OCI-LY7 (cell line): ENCODE measurements around the gene NHLH2. TPM values are rescaled to one million over a fixed set of nuclear protein-coding genes. Genes with fewer than 3 reads are reported as not detected.

ENCODE experiments used
- BruUV-seq: library from RNA; stranded (reverse); fragments of 400-500 nt; replicated peaks from 2 replicates; lab custom pipeline; 2021; lab: Mats Ljungman, UMichigan
- CTCF ChIA-PET: fragments of 300-600 bp; sonication (Branson Sonifier 250); formaldehyde crosslinking; loops from one replicate; lab custom pipeline; 2022; ENCODE audit warnings: antibody characterized with exemption; ENCODE audit not compliant: unreplicated experiment; lab: Charles Lee
- POLR2A ChIA-PET: fragments of 300-600 bp; sonication (Branson Sonifier 250); formaldehyde crosslinking; loops from one replicate; lab custom pipeline; 2022; ENCODE audit warnings: antibody characterized with exemption; lab: Charles Lee
- DNase-seq: peaks from one replicate; pipeline ENCODE4 v3.0.0-alpha.2; 2015; ENCODE audit warnings: low spot score
- H2AFZ ChIP-seq: fragments of 200-600 bp; sonication (generic), shearing (Covaris generic); 2 replicates; pipeline ENCODE4 v1.6.1; 2014; ENCODE audit warnings: mild to moderate bottlenecking, antibody characterized with exemption, low read length, moderate library complexity
- H3K27ac ChIP-seq: fragments of 200-600 bp; sonication (generic); 2 replicates; pipeline ENCODE4 v1.5.1; 2014; ENCODE audit warnings: mixed run types, low read depth, mild to moderate bottlenecking, moderate library complexity, low read length, inconsistent platforms; ENCODE audit not compliant: poor library complexity, severe bottlenecking
- H3K36me3 ChIP-seq: fragments of 200-600 bp; sonication (generic); 2 replicates; pipeline ENCODE4 v1.6.1; 2014; ENCODE audit warnings: mild to moderate bottlenecking, antibody characterized with exemption, low read length, moderate library complexity, mixed read lengths; ENCODE audit not compliant: insufficient read depth
- H3K4me1 ChIP-seq: fragments of 200-600 bp; sonication (generic); 2 replicates; pipeline ENCODE4 v1.5.1; 2014; ENCODE audit warnings: mild to moderate bottlenecking, low read length; ENCODE audit not compliant: insufficient read depth, poor library complexity, severe bottlenecking
- H3K4me2 ChIP-seq: fragments of 200-600 bp; sonication (generic); 2 replicates; pipeline ENCODE4 v1.6.1; 2014; ENCODE audit warnings: mild to moderate bottlenecking, low read length
- H3K4me3 ChIP-seq: fragments of 200-600 bp; sonication (generic); 2 replicates; pipeline ENCODE4 v1.5.1; 2014; ENCODE audit warnings: mild to moderate bottlenecking, low read depth, low read length; ENCODE audit not compliant: poor library complexity, severe bottlenecking
- H3K79me2 ChIP-seq: fragments of 200-600 bp; sonication (generic); 2 replicates; pipeline ENCODE4 v1.6.1; 2016; ENCODE audit warnings: low read depth, mild to moderate bottlenecking, low read length, moderate library complexity, mixed read lengths; ENCODE audit not compliant: insufficient read depth
- H3K9me2 ChIP-seq: fragments of 200-600 bp; sonication (generic); 2 replicates; pipeline ENCODE4 v1.6.1; 2016; ENCODE audit warnings: mild to moderate bottlenecking, low read length, mixed read lengths; ENCODE audit not compliant: insufficient read depth
- H3K9me3 ChIP-seq: fragments of 200-600 bp; sonication (generic); 2 replicates; pipeline ENCODE4 v1.6.1; 2014; ENCODE audit warnings: mild to moderate bottlenecking, mixed run types, low read length, mixed read lengths
- H4K20me1 ChIP-seq: fragments of 200-600 bp; sonication (generic); 2 replicates; pipeline ENCODE4 v1.6.1; 2014; ENCODE audit warnings: mild to moderate bottlenecking, antibody characterized with exemption, low read length, moderate library complexity, mixed read lengths; ENCODE audit not compliant: insufficient read depth
- CTCF ChIP-seq: fragments of 200-600 bp; sonication (generic); conservative IDR thresholded peaks from 2 replicates; pipeline ENCODE4 v1.5.1; 2014; ENCODE audit warnings: mild to moderate bottlenecking, antibody characterized with exemption, low read length, moderate library complexity, mixed read lengths
- EZH2phosphoT487 ChIP-seq: fragments of 200-600 bp; sonication (generic); IDR thresholded peaks from 2 replicates; pipeline ENCODE4 v1.6.1; 2018; ENCODE audit warnings: low read depth, borderline replicate concordance, mild to moderate bottlenecking, mixed run types, antibody characterized with exemption, low read length, moderate library complexity, mixed read lengths
- intact Hi-C: fragments of 100-400 bp; cut with micrococcal nuclease; formaldehyde crosslinking; loops from one replicate; pipeline ENCODE4 v1.10.0; 2022; ENCODE audit not compliant: unreplicated experiment
- total RNA-seq, 2 experiments: library from RNA; depleted of rRNA in 1 of 2; stranded (reverse); fragments of >200 nt in 1 of 2; shearing (Covaris generic) in 1 of 2; gene quantifications; 2 replicates each; pipeline ENCODE4 v1.2.3, GENCODE V29; 2014 to 2022

Gene NHLH2
- total RNA-seq, 2 experiments from 2014 or later, result not detected

GRCh38 chr1:115862403-115862802 is 21.5 kb upstream of the NHLH2 start:
- POLR2A ChIA-PET, result no interaction called here
- H3K27ac ChIP-seq, result no peak overlapping the region
- no peaks in the 10 kb centered on the region for H3K9me2 ChIP-seq
- CTCF ChIA-PET, result interaction anchor here (0.6 kb wide), 1 partner anchor 262 kb away, joined by 3 read pairs; no protein-coding TSS in a partner anchor
- H4K20me1 ChIP-seq, result no peaks in the 10 kb centered on the region
- no peak overlapping the region for H2AFZ ChIP-seq
- H3K4me3 ChIP-seq, result no peak overlapping the region
- no peaks in the 10 kb centered on the region for H3K9me3 ChIP-seq
- intact Hi-C loops, result no loop called here
- BruUV-seq, result no TSS peak
- no peaks in the 10 kb centered on the region for H3K79me2 ChIP-seq
- no peak for TF ChIP-seq CTCF
- no peak for TF ChIP-seq EZH2phosphoT487
- no peaks in the 10 kb centered on the region for H3K4me1 ChIP-seq
- no peaks in the 10 kb centered on the region for H3K36me3 ChIP-seq
- no peak for DNase-seq
- no peak overlapping the region for H3K4me2 ChIP-seq

GRCh38 chr1:115854005-115854404 is 13.1 kb upstream of the NHLH2 start:
- H3K9me3 ChIP-seq, result no peaks in the 10 kb centered on the region
- H2AFZ ChIP-seq, result no peak overlapping the region
- no peak for DNase-seq
- H4K20me1 ChIP-seq, result no peaks in the 10 kb centered on the region
- H3K4me3 ChIP-seq, result no peak overlapping the region
- no peaks in the 10 kb centered on the region for H3K79me2 ChIP-seq
- no peak overlapping the region for H3K4me2 ChIP-seq
- H3K9me2 ChIP-seq, result no peaks in the 10 kb centered on the region
- BruUV-seq, result no TSS peak
- intact Hi-C loops, result no loop called here
- TF ChIP-seq EZH2phosphoT487, result no peak
- no peak for TF ChIP-seq CTCF
- H3K4me1 ChIP-seq, result no peaks in the 10 kb centered on the region
- ChIA-PET POLR2A (no interaction called here), CTCF (no interaction called here)
- H3K36me3 ChIP-seq, result no peaks in the 10 kb centered on the region
- no peak overlapping the region for H3K27ac ChIP-seq

GRCh38 chr1:115850937-115851336 is 10.0 kb upstream of the NHLH2 start:
- POLR2A ChIA-PET, result no interaction called here
- no peak for DNase-seq
- no peaks in the 10 kb centered on the region for H3K9me2 ChIP-seq
- H2AFZ ChIP-seq, result no peak overlapping the region
- CTCF ChIA-PET, result no interaction called here
- TF ChIP-seq EZH2phosphoT487 (no peak), CTCF (no peak)
- no peaks in the 10 kb centered on the region for H3K9me3 ChIP-seq
- no peak overlapping the region for H3K4me3 ChIP-seq
- BruUV-seq, result no TSS peak
- H3K27ac ChIP-seq, result no peak overlapping the region
- no peaks in the 10 kb centered on the region for H3K79me2 ChIP-seq
- H4K20me1 ChIP-seq, result no peaks in the 10 kb centered on the region
- H3K36me3 ChIP-seq, result no peaks in the 10 kb centered on the region
- intact Hi-C loops, result no loop called here
- no peak overlapping the region for H3K4me2 ChIP-seq
- H3K4me1 ChIP-seq, result no peaks in the 10 kb centered on the region
